Measurements from ENCODE around the gene KLF11. TPM values are rescaled to one million over a fixed set of nuclear protein-coding genes. Genes with fewer than 3 reads are reported as not detected.
A peak's percentile ranks its signal among the peaks of the same experiment; 100 is the strongest.
"Not testable (repeated sequence)": the region's sequence is repeated elsewhere in the genome, so short reads cannot be mapped to it uniquely, and the experiment has no call there.

Gene KLF11
- total RNA-seq, 1 donor from 2014 or later = 20.9 TPM

GRCh38 chr2:10009811-10010781 is 33.3 kb upstream of the KLF11 start:
- peak; percentile 51 for DNase-seq

GRCh38 chr2:10010861-10011605 is 32.3 kb upstream of the KLF11 start:
- not testable (repeated sequence) for DNase-seq

DNA sequence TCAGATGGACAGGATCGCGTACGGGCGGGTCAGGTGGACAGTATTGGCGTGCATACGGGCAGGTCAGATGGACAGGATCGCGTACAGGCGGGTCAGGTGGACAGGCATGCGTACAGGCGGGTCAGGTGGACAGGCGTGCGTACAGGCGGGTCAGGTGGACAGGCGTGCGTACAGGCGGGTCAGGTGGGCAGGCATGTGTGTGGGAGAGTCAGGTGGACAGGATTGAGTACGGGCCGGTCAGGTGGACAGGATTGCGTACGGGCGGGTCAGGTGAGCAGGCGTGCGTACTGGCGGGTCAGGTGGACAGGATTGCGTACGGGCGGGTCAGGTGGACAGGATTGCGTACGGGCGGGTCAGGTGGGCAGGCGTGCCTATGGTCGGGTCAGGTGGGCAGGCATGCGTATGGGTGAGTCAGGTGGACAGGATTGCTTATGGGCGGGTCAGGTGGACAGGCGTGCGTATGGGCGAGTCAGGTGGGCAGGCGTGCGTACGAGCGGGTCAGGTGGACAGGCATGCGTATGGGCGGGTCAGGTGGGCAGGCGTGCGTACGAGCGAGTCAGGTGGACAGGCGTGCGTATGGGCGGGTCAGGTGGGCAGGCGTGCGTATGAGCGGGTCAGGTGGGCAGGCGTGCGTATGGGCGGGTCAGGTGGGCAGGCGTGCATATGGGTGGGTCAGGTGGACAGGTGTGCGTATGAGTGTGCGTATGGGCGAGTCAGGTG is 31.6 kb upstream of the KLF11 start:
- DNase-seq = not testable (repeated sequence)

- not testable (repeated sequence) for DNase-seq
These were observed 30.9 kb upstream of the KLF11 start for GRCh38 chr2:10012366-10012962.

- DNase-seq = no peak
These were observed 30.3 kb upstream of the KLF11 start for GRCh38 chr2:10012963-10013461.

DNA sequence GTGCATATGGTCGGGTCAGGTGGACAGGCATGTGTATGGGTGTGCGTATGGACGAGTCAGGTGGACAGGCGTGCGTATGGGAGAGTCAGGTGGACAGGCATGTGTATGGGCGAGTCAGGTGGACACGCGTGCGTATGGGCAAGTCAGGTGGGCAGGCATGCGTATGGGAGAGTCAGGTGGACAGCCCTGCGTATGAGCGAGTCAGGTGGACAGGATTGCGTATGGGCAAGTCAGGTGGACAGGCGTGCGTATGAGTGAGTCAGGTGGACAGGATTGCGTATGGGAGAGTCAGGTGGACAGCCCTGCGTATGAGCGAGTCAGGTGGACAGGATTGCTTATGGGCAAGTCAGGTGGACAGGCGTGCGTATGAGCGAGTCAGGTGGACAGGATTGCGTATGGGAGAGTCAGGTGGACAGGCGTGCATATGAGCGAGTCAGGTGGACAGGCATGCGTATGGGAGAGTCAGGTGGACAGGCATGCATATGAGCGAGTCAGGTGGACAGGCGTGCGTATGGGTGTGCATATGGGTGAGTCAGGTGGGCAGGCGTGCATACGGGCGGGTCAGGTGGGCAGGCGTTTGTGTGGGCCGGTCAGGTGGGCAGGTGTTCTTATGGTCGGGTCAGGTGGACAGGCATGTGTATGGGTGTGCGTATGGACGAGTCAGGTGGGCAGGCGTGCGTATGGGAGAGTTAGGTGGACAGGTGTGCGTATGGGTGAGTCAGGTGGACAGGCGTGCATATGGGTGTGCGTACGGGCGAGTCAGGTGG is 29.5 kb upstream of the KLF11 start:
- not testable (repeated sequence) for DNase-seq

GRCh38 chr2:10014418-10015190 is 28.7 kb upstream of the KLF11 start:
- DNase-seq = no peak

DNA sequence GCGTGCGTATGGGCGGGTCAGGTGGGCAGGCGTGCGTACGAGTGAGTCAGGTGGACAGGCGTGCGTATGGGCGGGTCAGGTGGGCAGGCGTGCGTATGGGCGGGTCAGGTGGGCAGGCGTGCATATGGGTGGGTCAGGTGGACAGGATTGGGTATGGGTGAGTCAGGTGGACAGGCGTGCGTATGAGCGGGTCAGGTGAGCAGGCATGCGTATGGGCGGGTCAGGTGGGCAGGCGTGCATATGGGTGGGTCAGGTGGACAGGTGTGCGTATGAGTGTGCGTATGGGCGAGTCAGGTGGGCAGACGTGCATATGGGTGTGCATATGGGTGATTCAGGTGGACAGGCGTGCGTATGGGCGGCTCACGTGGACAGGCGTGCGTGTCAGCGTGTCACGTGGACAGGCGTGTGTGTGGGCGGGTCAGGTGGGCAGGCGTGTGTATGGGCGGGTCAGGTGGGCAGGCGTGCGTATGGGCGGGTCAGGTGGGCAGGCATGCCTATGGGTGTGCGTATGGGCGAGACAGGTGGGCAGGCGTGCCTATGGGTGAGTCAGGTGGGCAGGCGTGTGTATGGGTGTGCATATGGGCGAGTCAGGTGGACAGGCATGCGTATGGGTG is 27.9 kb upstream of the KLF11 start:
- DNase-seq = not testable (repeated sequence)

- no peak for DNase-seq
These were observed 27.1 kb upstream of the KLF11 start for GRCh38 chr2:10016001-10016801.

GRCh38 chr2:10016802-10017258 is 26.5 kb upstream of the KLF11 start:
- DNase-seq = no peak

DNA sequence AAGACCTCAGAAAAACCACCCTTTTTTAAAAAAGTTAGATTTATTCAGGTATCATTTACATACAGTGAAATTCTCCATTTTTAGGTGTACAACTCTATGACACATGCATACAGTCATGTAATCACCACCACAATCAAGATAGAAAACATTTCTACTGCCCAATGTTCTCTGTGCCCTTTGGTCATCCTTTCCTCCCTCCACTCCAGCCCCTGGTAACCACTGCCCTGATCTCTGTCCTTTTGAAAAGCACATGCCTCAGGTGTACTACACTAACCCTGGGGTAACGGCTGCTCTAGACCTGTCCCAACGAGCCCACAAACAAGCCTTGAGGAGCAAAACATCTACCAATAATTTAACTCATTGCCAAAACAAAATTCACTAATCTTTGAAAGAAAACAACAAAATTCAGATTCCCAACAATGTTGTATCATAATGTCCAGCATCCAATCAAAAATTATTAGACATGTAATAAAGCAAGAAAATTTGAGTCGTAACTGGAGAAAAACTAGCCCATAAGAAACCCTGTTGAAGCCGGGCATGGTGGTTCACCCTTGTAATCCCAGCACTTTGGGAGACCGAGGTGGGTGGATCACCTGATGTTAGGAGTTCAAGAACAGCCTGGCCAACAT is 25.9 kb upstream of the KLF11 start:
- no peak for DNase-seq

DNA sequence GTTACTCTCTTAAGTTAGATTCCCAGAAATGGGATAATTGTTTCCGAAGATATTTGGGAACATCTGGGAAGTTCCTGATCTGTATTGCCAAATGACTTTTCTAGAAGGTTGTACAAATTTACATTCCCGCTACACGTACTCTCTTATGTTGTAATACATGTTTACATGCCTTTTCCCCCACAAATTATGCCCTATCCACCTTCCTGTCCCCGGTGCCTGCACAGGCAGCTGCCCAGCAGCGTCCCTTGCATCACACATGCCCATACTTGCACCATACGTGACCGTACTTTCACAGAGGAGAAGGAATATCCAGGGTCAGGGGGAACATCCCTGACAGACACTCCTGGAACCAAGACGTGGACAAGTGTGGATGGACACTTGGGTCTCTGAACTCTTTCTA is 24.2 kb upstream of the KLF11 start:
- DNase-seq = no peak

DNA sequence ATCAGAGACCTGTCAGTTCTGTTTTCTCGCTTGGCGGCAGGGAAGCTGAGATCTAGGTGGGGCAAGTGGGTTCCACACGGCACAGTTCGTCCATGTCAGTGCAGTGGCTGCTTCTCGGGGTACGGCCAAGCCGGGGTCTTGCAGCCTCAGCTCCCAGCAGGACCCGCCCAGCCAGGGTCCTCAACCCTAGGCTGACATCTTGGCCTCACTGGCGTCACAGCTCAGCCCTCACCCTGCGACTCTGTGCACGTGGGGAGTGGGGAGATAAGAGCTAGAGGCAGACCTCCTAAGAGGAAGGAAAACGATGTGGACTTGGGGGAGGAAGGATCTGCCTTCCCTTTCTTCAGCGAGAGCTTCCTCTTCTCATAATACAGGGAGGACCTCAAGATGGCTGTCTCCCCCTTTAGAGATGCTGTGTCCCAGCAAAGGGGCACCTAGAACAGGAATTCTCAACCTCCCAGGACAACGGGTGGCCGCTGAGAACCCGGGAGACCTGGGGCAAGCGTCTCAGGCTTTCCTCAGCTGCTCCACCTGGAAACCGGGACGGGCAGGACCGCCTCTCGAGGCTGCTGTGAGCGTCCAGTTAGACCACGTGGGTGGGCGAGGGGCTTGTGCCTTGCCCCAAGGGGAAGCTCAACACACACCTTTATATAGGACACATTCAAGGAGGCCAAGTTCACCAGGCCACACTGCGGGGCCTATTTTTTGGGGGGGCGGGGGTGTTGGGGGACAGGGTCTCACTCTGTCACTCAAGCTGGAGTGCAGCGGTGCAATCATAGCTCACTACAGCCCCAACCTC is 23.5 kb upstream of the KLF11 start:
- DNase-seq = no peak

DNA sequence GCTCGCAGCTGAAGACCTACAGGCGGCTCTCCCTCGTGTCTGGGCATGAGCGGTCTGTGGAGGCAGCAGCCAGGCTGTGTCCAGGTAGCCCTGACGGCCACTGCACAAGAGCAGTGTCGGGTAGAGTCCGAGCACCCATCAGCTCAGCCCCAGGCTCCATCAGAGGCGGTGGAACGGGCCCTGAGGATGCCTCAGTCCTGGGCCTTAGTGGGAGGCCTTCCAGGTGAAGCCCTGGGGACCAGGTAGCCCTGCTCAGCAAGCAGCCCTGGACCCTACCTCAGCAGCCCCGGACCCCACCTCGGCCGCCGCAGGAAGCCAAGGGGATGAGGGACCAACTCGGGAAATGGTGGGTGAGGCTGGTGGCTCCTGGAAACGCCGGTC is 21.3 kb upstream of the KLF11 start:
- no peak for DNase-seq

DNA sequence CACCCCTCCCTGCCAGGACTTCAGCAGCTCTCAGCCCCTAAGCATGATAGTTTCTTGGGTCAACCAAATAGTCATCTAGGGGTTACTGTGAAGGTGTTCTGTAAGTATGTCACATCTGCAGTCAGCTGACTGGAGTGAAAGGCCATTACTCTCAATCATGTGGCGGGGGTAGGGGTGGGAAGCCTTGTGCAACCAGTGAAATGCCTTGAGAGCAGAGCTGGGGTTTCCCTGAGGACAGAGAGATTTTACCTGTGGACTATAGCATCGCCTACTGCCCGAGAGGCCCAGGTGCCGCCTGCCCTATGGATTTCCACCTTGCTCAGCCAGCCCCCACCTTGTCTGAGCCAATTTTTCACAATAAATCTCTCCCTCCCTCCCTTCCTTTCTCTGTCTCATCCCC is 20.9 kb upstream of the KLF11 start:
- no peak for DNase-seq

- DNase-seq = no peak
These were observed 20.2 kb upstream of the KLF11 start for GRCh38 chr2:10022966-10023662.
